DND-41 (cell line): ENCODE data around the gene C2CD3.
A peak's percentile ranks its signal among the peaks of the same experiment; 100 is the strongest.

Source experiments
- ATAC-seq: fragments of 200-7000 bp; cut with Tn5 transposase; 3 replicates; pipeline ENCODE4 v1.9.1; 2021; ENCODE audit warnings: low read depth; ENCODE audit not compliant: insufficient read depth
- DNase-seq: peaks from one replicate; pipeline ENCODE4 v3.0.0-alpha.2; 2020
- H2AFZ ChIP-seq: 2 replicates; pipeline ENCODE4 v1.6.0; 2012; ENCODE audit warnings: low read depth, low read length
- H3K27ac ChIP-seq: 2 replicates; pipeline ENCODE4 v1.5.1; 2012; ENCODE audit warnings: low read length, inconsistent platforms
- H3K27me3 ChIP-seq: fragments of 200-600 bp; sonication (generic); 2 replicates; pipeline ENCODE4 v1.6.0; 2012; ENCODE audit warnings: low read length, mild to moderate bottlenecking, inconsistent platforms; ENCODE audit not compliant: insufficient read depth, poor library complexity
- H3K36me3 ChIP-seq: 2 replicates; pipeline ENCODE4 v1.5.1; 2012; ENCODE audit warnings: low read length, inconsistent platforms; ENCODE audit not compliant: insufficient read depth
- H3K4me1 ChIP-seq: 2 replicates; pipeline ENCODE4 v1.5.1; 2012; ENCODE audit warnings: mild to moderate bottlenecking, low read length; ENCODE audit not compliant: insufficient read depth
- H3K4me2 ChIP-seq: 2 replicates; pipeline ENCODE4 v1.6.0; 2012; ENCODE audit warnings: mild to moderate bottlenecking, moderate library complexity, low read length, inconsistent platforms; ENCODE audit not compliant: insufficient read depth
- H3K4me3 ChIP-seq, 2 experiments: fragments of 200-600 bp in 1 of 2; shearing (Covaris generic) in 1 of 2; 2 replicates each; pipeline ENCODE4 v1.5.1; 2012 to 2016; ENCODE audit warnings: inconsistent platforms in 2 of 2, low read length in 2 of 2, mild to moderate bottlenecking in 2 of 2, low read depth in 1 of 2, moderate library complexity in 1 of 2
- H3K79me2 ChIP-seq: 2 replicates; pipeline ENCODE4 v1.6.0; 2012; ENCODE audit warnings: low read length, inconsistent platforms; ENCODE audit not compliant: insufficient read depth
- H3K9ac ChIP-seq: 2 replicates; pipeline ENCODE4 v1.6.0; 2012; ENCODE audit warnings: low read depth, mild to moderate bottlenecking, inconsistent platforms, low read length, moderate library complexity
- H3K9me3 ChIP-seq: 2 replicates; pipeline ENCODE4 v1.5.1; 2012; ENCODE audit warnings: low read length, moderate library complexity, mild to moderate bottlenecking, inconsistent platforms; ENCODE audit not compliant: insufficient read depth, severe bottlenecking
- H4K20me1 ChIP-seq: 2 replicates; pipeline ENCODE4 v1.6.0; 2012; ENCODE audit warnings: low read length; ENCODE audit not compliant: insufficient read depth
- CTCF ChIP-seq: IDR thresholded peaks from 2 replicates; pipeline ENCODE4 v1.5.1; 2012; ENCODE audit warnings: borderline replicate concordance, low read length, moderate library complexity, mild to moderate bottlenecking; ENCODE audit not compliant: poor library complexity, severe bottlenecking; ENCODE audit errors: extremely low read depth
- EZH2 ChIP-seq: IDR thresholded peaks from 3 replicates; pipeline ENCODE4 v1.6.1; 2012; ENCODE audit warnings: borderline replicate concordance, low read depth, mild to moderate bottlenecking, moderate library complexity, low read length, inconsistent platforms; ENCODE audit not compliant: severe bottlenecking

C2CD3 gene

GRCh38 chr11:74019860-74020259 is 150.9 kb downstream of the C2CD3 start:
- DNase-seq (no peak), ATAC-seq (no peak)
- no peak overlapping the region for H3K4me3 ChIP-seq
- no peak overlapping the region for H2AFZ ChIP-seq
- H4K20me1 ChIP-seq, result no peaks in the 10 kb centered on the region
- TF ChIP-seq EZH2, result no peak
- TF ChIP-seq CTCF, result no peak
- H3K36me3 ChIP-seq, result peaks cover 18% of the 10 kb centered on the region; the same call in 1 of the 2 replicates
- H3K27ac ChIP-seq, result no peak overlapping the region
- no peaks in the 10 kb centered on the region for H3K4me1 ChIP-seq
- no peaks in the 10 kb centered on the region for H3K27me3 ChIP-seq
- no peak overlapping the region for H3K9ac ChIP-seq
- H3K9me3 ChIP-seq, result no peaks in the 10 kb centered on the region
- no peaks in the 10 kb centered on the region for H3K79me2 ChIP-seq
- no peak overlapping the region for H3K4me2 ChIP-seq

- Histone ChIP-seq H4K20me1 (no peaks in the 10 kb centered on the region), H3K79me2 (no peaks in the 10 kb centered on the region), H3K4me3 (no peak overlapping the region), H3K27me3 (no peaks in the 10 kb centered on the region), H3K4me1 (no peaks in the 10 kb centered on the region), H3K9me3 (no peaks in the 10 kb centered on the region), H3K9ac (no peak overlapping the region), H2AFZ (no peak overlapping the region), H3K4me2 (no peak overlapping the region), H3K36me3 (peaks cover 19% of the 10 kb centered on the region; the same call in 1 of the 2 replicates), H3K27ac (no peak overlapping the region)
- DNase-seq (no peak), ATAC-seq (no peak)
- TF ChIP-seq CTCF, result no peak
- TF ChIP-seq EZH2, result no peak
These were observed 151.6 kb downstream of the C2CD3 start for GRCh38 chr11:74019104-74019738.

GRCh38 chr11:74018331-74019005 is 152.3 kb downstream of the C2CD3 start:
- Histone ChIP-seq H3K27me3 (no peaks in the 10 kb centered on the region), H3K9ac (no peak overlapping the region), H2AFZ (no peak overlapping the region), H3K4me3 (no peak overlapping the region), H3K27ac (no peak overlapping the region), H4K20me1 (no peaks in the 10 kb centered on the region), H3K9me3 (no peaks in the 10 kb centered on the region), H3K4me1 (no peaks in the 10 kb centered on the region), H3K36me3 (peaks cover 27% of the 10 kb centered on the region; the same call in 1 of the 2 replicates), H3K4me2 (no peak overlapping the region), H3K79me2 (no peaks in the 10 kb centered on the region)
- DNase-seq (no peak), ATAC-seq (peak; percentile 27; the same call in 1 of the 3 replicates)
- TF ChIP-seq EZH2 (no peak), CTCF (no peak)

GRCh38 chr11:74017631-74018030 is 153.2 kb downstream of the C2CD3 start:
- Histone ChIP-seq H3K4me1 (no peaks in the 10 kb centered on the region), H3K36me3 (peaks cover 33% of the 10 kb centered on the region; the same call in 1 of the 2 replicates), H3K79me2 (no peaks in the 10 kb centered on the region), H3K27me3 (no peaks in the 10 kb centered on the region), H2AFZ (no peak overlapping the region), H3K4me3 (no peak overlapping the region), H3K4me2 (no peak overlapping the region), H3K9ac (no peak overlapping the region), H3K27ac (no peak overlapping the region), H3K9me3 (no peaks in the 10 kb centered on the region), H4K20me1 (no peaks in the 10 kb centered on the region)
- DNase-seq (no peak), ATAC-seq (no peak)
- TF ChIP-seq EZH2 (no peak), CTCF (no peak)
